DMS79 treated with DMSO at 0.1 percent for 48 hours (cell line): ENCODE results near the gene DIAPH1.

Experiments
- DNase-seq: peaks from one replicate; lab custom pipeline; 2025; lab: John Stamatoyannopoulos, UW

DIAPH1 gene

GRCh38 chr5:141618804-141619554 lies at the start of gene DIAPH1:
Gene DIAPH1, minus strand, starts transcription at chr5:141619000. Its CDS starts 86 bp downstream, at chr5:141618914.
- peak; percentile 56 for DNase-seq

DNA sequence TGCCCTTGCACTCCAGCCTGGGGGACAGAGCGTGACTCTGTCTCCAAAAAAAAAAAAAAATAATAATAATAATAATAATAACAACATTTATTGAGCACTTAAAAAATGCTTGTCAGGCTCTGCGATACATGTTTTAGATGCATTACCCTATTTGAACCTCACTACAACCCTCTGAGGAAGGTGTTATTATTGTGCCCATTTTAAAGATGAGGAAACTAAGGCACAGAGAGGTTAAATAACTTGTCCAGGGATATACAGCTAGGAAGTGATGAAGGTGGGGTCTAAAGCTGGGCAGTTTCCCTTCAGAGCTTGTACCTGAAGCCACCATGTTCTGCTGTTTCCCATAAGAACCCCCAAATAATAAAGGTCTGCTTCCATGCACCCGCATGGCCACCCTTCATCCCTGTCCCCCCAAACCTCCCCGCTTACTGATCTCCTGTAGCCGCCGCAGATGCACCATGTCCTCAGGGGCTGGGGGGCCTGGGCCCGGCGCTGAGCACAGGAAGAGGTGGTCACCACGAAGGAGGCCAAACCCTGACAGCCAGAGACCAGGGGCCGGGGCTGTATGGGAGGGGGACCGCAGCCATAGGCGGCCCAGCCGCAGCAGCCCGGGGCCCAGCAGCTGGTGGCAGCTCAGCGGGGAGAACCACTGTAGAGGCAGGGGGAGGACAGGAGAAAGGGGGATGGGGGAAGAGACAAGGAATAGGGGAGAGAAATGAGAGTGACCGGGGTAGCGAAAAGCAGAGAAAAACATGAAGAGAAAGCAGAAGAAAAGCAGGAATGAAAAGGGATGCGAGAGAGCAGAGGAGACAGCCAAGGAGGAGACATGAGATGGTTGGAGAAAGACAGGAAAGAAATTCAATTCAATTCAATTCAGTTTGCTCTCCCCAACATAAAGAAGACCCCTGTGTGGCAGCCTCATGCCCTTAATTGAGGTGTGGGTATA lies 47.5 kb upstream of the DIAPH1 start:
- no peak for DNase-seq

DNA sequence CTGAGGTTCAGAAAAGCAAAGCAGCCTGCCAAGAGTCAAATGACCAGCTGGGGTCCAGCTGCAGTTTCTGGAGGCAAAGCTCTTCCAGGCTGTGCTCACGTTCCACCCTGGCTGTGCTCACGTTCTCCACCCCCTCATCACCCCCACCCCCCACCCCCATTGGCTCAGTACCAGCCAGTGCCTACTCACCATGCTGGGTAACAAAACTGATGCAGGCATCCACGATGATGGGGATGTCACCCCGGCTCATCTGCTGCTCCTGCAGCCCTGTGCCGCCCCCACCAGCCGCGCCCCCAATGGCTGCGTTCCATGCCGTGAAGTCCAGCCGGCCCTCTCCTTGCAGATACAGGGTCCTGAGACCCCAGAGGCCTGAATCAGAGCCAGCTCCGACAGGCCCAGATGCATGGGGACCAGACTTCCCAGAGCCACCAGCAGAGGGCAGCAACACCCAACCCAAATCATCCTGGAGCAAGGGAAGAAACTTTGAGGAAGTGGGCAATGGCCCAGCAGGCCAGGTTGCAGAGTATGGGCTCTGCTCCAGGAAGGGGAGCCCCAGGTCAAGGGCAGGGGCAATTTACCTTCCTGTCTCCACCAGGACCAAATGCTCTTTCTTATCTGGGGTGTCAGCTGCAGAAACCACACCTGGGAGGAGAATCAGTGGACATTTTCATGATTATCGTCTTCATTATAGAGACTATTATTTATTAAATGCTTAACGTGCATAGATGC lies 46.1 kb upstream of the DIAPH1 start:
- peak; percentile 19 for DNase-seq

GRCh38 chr5:141663506-141663905 lies 44.7 kb upstream of the DIAPH1 start:
- DNase-seq = no peak

GRCh38 chr5:141662028-141662427 lies 43.2 kb upstream of the DIAPH1 start:
- no peak for DNase-seq

DNA sequence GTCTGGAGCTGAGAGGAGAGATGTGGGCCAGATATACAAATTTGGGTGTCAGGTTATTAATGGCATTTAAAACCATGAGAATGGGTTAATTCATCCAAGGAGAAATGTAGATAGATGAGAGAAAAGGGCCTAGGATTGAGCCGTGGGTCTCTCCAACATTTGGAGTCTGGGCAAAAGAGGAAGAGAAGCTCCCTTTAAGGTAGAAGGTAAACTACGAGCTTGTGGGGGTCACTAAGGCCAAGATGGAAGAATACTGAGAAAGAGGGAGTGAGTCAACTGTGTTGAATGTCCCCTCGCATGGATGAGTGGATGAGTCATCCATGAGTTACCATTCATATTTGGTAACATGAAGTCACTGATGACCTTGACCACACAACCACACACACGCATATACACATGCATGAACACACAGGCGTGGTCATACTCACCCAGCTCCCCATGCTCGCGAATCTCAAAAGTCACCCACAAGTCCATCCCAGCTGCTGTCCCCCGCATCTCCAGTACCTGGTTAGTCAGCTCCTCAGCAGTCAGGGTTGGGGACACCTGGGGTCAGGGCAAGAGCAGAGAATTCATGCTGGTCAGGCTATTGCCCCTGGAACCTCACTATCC lies 39.2 kb upstream of the DIAPH1 start:
- DNase-seq = no peak

DNA sequence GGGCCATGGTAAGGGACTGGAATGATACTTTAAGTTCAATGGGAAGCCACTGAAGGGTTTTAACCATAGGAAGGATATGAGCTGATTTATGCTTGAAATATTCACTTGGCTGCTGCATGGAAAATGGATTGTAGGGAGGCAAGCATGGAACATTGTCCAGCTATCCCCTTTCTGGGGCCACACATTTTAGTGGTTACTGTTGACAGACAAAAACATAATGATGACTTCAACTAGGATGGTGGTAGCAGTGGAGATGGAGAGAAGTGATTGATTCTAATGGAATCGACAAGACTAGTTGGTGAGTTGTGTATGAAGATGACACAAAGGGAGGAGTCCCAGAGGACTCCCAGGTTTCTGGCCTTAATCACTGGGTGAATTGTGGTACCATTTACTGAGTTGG lies 38.6 kb upstream of the DIAPH1 start:
- DNase-seq = no peak

DNA sequence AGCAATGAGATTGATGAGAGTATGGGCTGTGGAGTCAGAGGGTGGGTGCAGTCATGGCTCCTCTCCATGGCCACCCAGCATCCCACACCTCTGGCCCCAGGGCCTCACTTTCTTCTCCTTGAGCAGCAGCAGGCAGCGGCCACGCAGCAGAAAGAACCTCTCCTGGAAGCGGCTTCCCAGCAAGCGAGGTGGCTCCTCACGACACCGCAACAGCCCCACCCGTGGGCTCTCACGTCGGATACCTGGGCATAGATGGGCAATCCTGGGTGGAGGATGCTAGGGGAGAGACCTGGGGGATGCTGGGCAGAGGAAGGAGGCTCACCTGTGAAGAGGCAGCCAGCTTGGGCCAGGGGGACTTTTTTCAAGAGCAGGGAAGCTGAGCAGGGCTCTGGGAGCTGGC lies 37.6 kb upstream of the DIAPH1 start:
- DNase-seq = no peak

GRCh38 chr5:141655020-141655419 lies 36.2 kb upstream of the DIAPH1 start:
- DNase-seq = no peak

GRCh38 chr5:141654298-141654697 lies 35.5 kb upstream of the DIAPH1 start:
- no peak for DNase-seq

- DNase-seq = no peak
Observed at GRCh38 chr5:141651728-141652105, 32.9 kb upstream of the DIAPH1 start.

DNA sequence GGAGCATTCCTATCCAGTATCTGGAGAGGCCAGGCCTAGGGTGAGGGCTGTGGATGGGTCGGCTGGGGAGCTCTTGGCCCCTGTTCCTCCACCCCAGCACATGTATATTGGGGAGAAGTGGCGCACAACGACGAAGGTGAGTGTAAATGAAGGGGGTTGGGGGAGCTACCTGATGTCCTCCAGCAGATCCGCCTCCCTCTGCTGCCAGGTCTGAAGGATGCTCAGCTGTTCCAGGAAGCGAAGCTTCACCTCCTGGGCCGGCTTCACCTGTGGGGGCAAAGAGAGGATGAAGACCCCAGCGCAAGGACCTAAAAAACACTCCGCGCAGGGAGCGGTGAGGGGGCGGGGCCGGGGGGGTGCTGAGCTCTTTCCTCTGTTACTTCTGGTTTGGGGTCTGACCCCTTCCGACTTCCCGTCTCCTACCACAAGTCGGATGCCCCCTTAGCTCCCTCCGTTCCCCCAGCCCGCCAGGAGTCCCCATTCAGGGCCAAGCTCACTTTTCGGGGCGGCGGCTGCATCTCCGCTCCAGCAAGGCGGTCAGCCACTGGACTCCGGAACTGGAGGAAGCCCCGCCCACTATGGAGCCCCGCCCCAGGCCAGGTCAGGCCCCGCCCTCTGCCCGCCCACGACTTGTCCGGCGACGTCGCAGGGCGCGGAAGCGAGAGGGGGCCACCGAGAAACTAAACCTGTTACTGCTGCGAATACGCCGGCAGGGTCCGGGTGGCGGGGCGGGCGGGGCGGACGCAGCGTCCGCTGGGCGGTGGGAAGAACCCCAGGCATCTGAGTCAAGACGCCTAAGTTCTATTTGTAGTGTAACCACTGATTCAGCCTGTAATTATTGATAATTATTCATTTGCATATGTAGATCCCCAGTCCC lies 32.3 kb upstream of the DIAPH1 start, which contains the start of gene FCHSD1:
Gene FCHSD1 (minus strand): TSS at position 568 of the 877 bp plus-strand sequence. CDS start 50 bp downstream, at position 518.
- peak; percentile 55 for DNase-seq

- DNase-seq = no peak
Observed at GRCh38 chr5:141649972-141650371, 31.2 kb upstream of the DIAPH1 start.

- DNase-seq = peak; percentile 2
Observed at GRCh38 chr5:141649056-141649688, 30.4 kb upstream of the DIAPH1 start.

DNA sequence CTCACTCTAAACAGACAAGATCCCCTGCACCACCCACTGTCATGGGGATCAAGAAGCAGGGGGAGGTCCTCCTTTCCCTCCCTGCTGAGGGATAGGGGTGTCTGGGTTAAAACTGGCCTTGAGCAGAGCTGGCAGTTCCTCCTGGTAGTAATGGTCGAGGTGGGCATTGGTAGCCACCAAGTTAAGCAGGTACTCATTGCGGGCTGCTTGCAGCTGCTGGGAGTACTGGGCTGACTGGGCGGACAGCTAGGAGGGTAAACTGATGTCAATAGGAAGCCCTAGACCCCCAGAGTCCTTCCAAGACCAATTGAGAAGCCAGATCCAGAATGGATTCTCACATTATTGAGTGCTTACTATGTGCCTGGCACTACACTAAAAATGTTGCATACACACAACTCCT lies 29.1 kb upstream of the DIAPH1 start:
- DNase-seq = no peak

- no peak for DNase-seq
Observed at GRCh38 chr5:141647242-141647641, 28.4 kb upstream of the DIAPH1 start.

DNA sequence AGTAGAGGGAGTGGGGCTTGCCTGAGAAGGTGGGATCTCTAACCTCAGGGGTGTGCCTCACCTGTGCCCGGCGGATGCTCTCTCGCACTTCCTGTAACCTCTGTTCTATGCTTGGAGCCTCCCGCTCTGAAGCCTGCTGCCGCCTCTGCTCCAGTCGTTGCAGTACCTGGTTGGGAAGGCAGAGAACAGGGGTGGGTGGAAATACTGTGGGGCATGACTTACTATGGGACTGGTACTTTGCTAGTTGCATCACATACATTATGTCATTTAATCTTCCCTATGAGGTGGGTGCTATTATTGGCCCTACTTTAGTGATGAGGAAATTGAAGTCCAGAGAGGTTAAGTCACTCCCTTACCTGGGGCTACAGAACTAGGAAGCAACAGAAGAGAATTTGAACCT lies 27.2 kb upstream of the DIAPH1 start:
- DNase-seq = no peak

DNA sequence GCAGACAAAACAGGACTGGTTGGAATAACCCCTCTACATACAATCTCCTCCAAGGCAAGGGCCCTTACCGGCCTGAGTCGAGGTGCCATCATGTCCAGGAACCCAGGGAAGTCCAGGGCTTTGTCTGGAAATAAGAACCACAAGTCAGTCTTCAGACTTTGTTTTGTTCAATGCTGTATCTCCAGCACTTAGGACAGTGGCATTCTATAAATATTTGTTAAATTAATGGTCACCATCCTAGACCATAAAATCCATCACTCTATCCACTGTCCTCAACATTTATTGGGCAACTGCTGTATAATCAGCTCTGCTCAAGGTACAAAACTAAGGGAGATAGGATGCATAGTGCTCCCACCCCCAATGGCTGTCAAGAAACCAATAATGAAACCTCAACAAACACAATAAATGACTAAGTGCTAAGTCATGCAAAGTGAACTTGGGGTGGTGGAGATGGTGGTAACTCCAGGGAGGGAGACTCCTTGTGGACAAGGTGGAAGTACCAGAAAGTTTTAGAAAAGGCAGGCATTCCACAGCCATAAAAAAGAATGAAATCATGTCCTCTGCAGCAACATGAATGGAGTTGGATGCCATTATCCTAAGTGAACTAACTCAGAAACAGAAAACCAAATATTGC lies 23.0 kb upstream of the DIAPH1 start:
- DNase-seq = no peak

DNA sequence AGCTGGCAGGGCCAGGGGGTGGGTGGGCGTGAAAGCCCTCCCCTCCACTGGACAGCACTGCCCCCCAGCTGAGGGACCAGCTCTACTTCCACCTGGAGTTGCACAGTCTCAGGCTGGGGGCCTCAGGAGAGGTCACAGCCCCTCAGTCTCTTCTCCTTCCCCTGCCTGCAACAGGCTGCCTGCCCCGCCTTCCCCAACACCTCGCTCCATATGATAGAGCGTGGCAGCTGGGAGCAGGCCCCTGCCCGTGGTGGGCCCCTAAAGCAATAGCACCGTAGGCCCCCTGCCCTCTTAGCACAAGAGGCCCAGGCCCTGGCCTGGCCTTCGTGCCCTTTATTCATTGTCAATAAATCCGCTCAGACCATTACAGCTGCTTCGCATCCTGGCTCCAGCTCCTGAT lies 21.9 kb upstream of the DIAPH1 start:
- no peak for DNase-seq

DNA sequence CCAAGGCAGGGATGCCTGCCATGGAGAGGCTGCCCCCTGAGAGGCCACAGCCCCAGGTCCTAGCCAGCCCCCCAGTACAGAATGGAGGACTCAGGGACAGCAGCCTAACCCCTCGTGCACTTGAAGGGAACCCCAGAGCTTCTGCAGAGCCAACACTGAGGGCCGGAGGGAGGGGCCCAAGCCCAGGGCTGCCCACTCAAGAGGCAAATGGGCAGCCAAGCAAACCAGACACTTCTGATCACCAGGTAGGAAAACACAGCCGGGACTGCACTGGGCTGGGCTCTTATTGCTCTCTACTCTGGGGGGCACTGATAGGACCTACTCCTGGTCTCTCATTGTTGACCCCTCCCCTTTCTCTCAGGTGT lies 21.2 kb upstream of the DIAPH1 start:
- no peak for DNase-seq
